SH-SY5Y (cell line): Measurements from ENCODE around the gene HABP2.

ENCODE experiments used
- GATA2 ChIP-seq: IDR thresholded peaks from 2 replicates; pipeline ENCODE4 v1.6.1; 2011; ENCODE audit warnings: mild to moderate bottlenecking, low read depth, low read length
- GATA3 ChIP-seq: IDR thresholded peaks from 2 replicates; pipeline ENCODE4 v1.6.1; 2011; ENCODE audit warnings: low read depth, mild to moderate bottlenecking, low read length, moderate library complexity

HABP2 gene

GRCh38 chr10:113552701-113553100 lies at the start of gene HABP2:
Gene HABP2, plus strand, starts transcription at chr10:113553053. Its CDS starts 69 bp downstream, at chr10:113553122.
- TF ChIP-seq GATA2 (no peak), GATA3 (no peak)

GRCh38 chr10:113503930-113504329 lies 48.9 kb upstream of the HABP2 start:
- TF ChIP-seq GATA2 (no peak), GATA3 (no peak)

DNA sequence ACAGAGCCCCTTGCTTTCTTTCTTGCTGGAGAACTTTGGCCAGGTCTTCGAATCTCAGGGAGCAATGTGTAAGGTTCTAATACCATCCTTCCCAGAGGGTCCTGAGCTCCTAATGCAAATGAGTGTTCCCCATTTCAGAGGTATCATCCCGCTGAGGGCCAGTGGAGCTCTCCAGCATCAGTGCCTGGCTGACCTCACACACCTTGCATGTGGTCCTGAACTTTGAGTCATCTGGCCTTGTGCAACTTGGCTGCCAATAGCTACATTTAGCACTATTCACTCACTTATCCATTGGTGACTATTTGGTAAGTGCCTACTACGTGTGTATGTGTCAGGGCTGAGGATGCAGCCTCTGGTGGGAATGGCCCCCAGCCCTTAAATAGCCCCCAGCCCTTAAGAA lies 48.4 kb upstream of the HABP2 start:
- TF ChIP-seq GATA2: no peak
- TF ChIP-seq GATA3: no peak

DNA sequence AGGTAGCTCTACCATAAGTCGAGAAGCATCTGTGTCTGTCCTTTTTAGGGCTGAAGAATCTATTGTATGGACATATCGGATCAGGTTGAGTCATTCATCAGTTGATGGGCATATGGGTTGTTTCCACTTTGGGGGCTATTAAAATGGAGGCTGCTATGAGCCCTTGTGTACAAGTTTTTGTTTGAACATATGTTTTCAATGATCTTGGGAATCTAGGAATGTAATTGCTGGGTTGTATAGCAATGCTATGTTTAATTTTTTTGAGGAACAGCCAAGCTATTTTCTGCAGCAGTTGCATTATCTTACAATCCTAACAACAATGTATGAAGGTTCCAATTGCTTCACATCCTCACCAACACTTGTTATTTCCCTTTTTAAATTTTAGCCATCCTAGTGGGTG lies 46.4 kb upstream of the HABP2 start:
- TF ChIP-seq GATA3: no peak
- TF ChIP-seq GATA2: no peak

- TF ChIP-seq GATA3 (no peak), GATA2 (no peak)
Measured at GRCh38 chr10:113511419-113511818, 41.4 kb upstream of the HABP2 start.

DNA sequence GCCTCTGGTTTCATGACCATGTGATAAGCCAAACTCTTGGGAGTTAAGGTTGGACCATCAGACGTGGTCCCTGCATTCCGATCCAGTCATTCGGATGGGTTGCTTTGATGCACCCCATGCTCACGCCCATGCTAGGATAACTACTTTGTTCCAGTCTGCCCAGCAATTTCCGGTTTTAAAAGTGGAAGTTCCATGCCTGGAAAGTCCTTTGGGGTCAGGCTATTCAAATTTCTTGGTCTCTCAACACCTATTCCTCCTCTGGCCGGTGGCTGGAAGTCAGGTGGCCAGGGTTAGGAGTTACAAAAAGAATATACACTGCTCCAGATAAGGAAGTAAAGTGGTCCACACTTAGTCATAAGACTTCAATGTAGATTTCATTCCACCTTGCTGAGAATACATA lies 37.7 kb upstream of the HABP2 start:
- TF ChIP-seq GATA2 (no peak), GATA3 (no peak)

DNA sequence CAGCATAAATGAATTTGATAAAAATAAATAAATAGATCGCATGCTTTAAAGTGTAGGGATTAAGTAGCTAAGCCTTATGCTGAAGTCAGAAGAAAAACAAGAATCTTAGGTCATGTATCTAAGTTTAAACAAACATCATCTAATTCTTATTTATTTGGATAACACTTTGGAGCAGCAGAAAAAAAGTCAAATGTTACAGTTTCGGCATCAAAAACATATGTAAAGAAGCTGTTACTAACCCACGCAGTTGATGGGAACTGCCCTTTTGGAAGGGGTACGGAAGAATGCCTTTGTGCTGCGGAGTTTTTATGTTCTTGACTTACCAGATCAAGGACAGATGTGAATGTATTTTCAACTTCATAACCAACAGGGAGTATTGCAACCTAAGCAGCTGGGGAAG lies 37.3 kb upstream of the HABP2 start:
- no peak for TF ChIP-seq GATA3
- TF ChIP-seq GATA2: no peak

DNA sequence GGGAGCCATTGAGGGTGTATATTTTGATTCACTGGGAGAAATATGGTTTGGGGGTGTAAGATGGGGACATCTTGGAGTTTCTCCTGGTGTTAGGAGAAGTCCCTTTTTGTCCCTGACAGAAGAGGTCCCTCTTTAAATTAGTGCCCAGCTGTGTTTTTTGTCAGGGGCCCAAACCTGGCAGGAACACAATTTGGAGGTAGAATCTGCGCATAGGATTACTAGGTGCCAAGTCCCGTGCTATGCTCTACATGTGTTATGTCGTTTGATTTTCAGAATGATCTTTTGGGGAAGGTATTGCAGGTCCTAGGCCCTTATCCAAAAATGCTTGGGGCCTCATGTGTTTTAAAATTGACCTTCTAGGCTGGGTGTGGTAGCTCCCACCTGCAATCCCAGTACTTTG lies 36.8 kb upstream of the HABP2 start:
- TF ChIP-seq GATA2 (no peak), GATA3 (no peak)

DNA sequence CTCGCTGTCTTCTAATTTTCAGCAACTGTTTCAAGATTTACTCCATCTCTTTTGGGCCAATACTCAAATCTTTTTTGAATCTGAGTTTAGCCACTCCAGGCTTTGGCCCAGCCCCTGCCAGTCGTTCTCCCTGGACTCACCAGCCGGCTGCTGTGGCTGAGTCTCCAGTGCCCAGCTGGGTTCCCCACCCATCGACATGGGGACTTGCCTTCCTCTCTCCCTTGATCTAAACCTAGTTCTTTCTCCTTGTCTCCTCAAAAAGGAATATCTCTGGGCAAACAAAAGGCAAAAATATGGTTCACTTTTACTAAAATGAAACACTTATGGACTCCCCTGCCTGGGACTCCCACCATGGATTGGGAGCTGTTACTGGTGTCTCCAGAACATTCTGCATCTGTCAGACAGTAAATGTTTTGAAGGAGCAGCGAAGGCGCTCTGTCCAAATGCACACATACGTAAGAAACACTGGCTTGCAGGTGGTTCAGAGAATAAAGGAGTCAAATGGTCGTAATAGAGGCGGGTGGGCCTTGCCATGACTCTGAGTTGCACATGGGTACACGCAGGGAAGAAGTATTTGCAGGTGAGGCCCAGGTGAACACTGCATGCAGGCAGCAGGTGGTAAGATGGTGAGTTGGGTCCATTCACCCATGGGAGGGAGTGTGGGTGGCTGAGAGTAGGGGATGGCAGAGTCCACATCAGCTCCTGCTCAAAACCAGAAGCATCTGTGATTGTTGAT lies 35.5 kb upstream of the HABP2 start:
- no peak for TF ChIP-seq GATA3

- TF ChIP-seq GATA2 (no peak), GATA3 (no peak)
Measured at GRCh38 chr10:113517901-113518260, 35.0 kb upstream of the HABP2 start.

GRCh38 chr10:113518415-113518814 lies 34.4 kb upstream of the HABP2 start:
- TF ChIP-seq GATA3 (no peak), GATA2 (peak; percentile 66; the same call in 1 of the 2 replicates)

GRCh38 chr10:113518816-113519591 lies 33.8 kb upstream of the HABP2 start:
- TF ChIP-seq GATA3: no peak
- TF ChIP-seq GATA2: no peak

GRCh38 chr10:113519681-113520115 lies 33.2 kb upstream of the HABP2 start:
- TF ChIP-seq GATA3 (no peak), GATA2 (no peak)

- no peak for TF ChIP-seq GATA3
- no peak for TF ChIP-seq GATA2
Measured at GRCh38 chr10:113520261-113520660, 32.6 kb upstream of the HABP2 start.

DNA sequence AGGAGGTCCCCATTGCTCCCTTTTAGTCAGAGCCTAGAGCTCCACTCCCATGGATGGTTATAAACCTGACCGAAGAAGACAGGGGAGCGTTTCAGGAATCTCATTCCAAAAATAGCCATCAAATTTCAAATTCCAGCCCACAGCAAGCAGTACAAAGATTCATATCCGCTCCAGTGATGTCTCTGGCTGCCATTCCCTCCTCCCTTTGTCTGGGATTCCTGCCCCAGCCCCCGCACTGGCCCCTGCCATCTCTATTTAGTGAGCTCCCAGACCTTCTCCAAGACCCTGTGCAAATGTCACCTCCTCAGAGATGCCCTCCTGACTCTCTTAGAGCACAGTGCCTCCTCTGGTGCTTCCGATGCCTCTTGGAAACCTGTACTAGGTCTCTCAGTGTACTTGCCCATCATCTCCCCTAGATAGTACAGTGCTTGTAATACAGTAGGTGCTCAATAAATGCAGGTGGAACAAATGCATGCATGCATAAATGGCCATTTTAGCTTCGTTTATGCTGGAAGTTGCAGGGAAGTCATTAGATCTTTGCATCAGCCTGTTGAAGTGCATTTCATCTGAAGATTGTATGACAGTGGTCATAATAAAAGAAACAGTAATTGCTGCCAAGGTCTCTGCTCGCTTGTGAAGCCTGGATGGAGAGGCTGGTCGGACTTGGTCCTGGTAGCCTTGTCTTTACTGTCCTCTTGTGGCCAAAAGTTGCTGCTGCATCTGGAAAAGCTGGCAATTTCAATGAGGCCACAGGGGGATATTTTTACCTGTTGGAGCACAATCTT lies 32.0 kb upstream of the HABP2 start:
- TF ChIP-seq GATA3: no peak

DNA sequence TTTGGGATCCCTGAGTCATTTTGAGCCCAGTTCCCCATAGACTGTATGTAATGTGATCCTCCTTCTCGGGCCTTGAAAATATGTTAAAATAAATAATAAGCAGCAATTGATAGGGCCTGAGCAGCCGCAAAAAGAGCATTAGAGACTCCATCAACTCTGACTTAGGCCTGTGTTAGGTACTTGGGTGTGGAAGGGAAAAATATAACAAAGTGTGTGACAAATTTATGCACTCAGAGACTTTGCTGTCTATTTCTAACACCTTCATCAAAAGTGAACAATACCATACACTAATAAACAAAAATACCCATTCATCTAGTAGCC lies 31.4 kb upstream of the HABP2 start:
- TF ChIP-seq GATA3 (no peak), GATA2 (no peak)
